PC-3 (cell line): Measurements from ENCODE around the gene ZNF576. TPM values are rescaled to one million over a fixed set of nuclear protein-coding genes. Genes with fewer than 3 reads are reported as not detected.

Source experiments
- ATAC-seq: fragments of 200-7000 bp; cut with Tn5 transposase; 2 replicates; pipeline ENCODE4 v1.9.1; 2020; ENCODE audit warnings: mild to moderate bottlenecking, moderate library complexity
- BruUV-seq: library from RNA; stranded (reverse); fragments of 400-500 nt; replicated peaks from 2 replicates; lab custom pipeline; 2021; lab: Mats Ljungman, UMichigan
- CTCF ChIA-PET: fragments of 300-600 bp; sonication (Branson Sonifier 250); formaldehyde crosslinking; loops from one replicate; lab custom pipeline; 2022; ENCODE audit warnings: antibody characterized with exemption; lab: Charles Lee
- POLR2A ChIA-PET: fragments of 300-600 bp; sonication (Branson Sonifier 250); formaldehyde crosslinking; loops from one replicate; lab custom pipeline; 2022; ENCODE audit warnings: antibody characterized with exemption; ENCODE audit not compliant: unreplicated experiment; lab: Charles Lee
- DNase-seq: peaks from one replicate; pipeline ENCODE4 v3.0.0-alpha.2; 2015
- H2AFZ ChIP-seq: fragments of 300-600 bp; sonication (generic); 2 replicates; pipeline ENCODE4 v1.6.0; 2016; ENCODE audit warnings: antibody characterized with exemption, low read length
- H3F3A ChIP-seq: fragments of 300-600 bp; sonication (generic); one replicate; pipeline ENCODE4 v1.6.0; 2017; ENCODE audit warnings: antibody characterized with exemption, low read length, control low read depth, mild to moderate bottlenecking; ENCODE audit not compliant: unreplicated experiment
- H3K27ac ChIP-seq: fragments of 300-600 bp; sonication (generic); 2 replicates; pipeline ENCODE4 v1.5.1; 2016; ENCODE audit warnings: mild to moderate bottlenecking, low read length
- H3K27me3 ChIP-seq: fragments of 300-600 bp; sonication (generic); 2 replicates; pipeline ENCODE4 v1.6.1; 2016; ENCODE audit warnings: low read length, mixed read lengths
- H3K36me3 ChIP-seq: fragments of 300-600 bp; sonication (generic); 2 replicates; pipeline ENCODE4 v1.6.1; 2016; ENCODE audit warnings: low read depth, mixed run types, low read length, mixed read lengths
- H3K4me1 ChIP-seq: fragments of 300-600 bp; sonication (generic); 2 replicates; pipeline ENCODE4 v1.5.1; 2016; ENCODE audit warnings: low read length; ENCODE audit not compliant: insufficient read depth
- H3K4me2 ChIP-seq: fragments of 300-600 bp; sonication (generic); 2 replicates; pipeline ENCODE4 v1.6.0; 2016; ENCODE audit warnings: low read length
- H3K4me3 ChIP-seq: fragments of 300-600 bp; sonication (generic); 2 replicates; pipeline ENCODE4 v1.5.1; 2016; ENCODE audit warnings: mild to moderate bottlenecking, low read length, mixed read lengths
- H3K79me2 ChIP-seq: fragments of 300-600 bp; sonication (generic); 2 replicates; pipeline ENCODE4 v1.6.1; 2017; ENCODE audit warnings: low read length, mixed read lengths
- H3K9ac ChIP-seq: fragments of 300-600 bp; sonication (generic); 2 replicates; pipeline ENCODE4 v1.6.0; 2016; ENCODE audit warnings: mild to moderate bottlenecking, low read length
- H3K9me2 ChIP-seq: fragments of 300-600 bp; sonication (generic); replicated peaks from 2 replicates; pipeline ENCODE4 v1.6.1; 2016; ENCODE audit warnings: mixed run types, low read length, mixed read lengths
- H3K9me3 ChIP-seq: fragments of 300-600 bp; sonication (generic); 2 replicates; pipeline ENCODE4 v1.6.1; 2016; ENCODE audit warnings: low read length, mixed read lengths
- H4K20me1 ChIP-seq: fragments of 300-600 bp; sonication (generic); 2 replicates; pipeline ENCODE4 v1.6.1; 2016; ENCODE audit warnings: low read length, mixed read lengths
- CTCF ChIP-seq: fragments of 300-600 bp; sonication (generic); conservative IDR thresholded peaks from 2 replicates; pipeline ENCODE4 v1.5.1; 2017; ENCODE audit warnings: antibody characterized with exemption, low read depth, mild to moderate bottlenecking, low read length
- EZH2 ChIP-seq: fragments of 300-600 bp; sonication (generic); IDR thresholded peaks from one replicate; pipeline ENCODE4 v1.6.1; 2017; ENCODE audit warnings: antibody characterized with exemption, mild to moderate bottlenecking, low read length; ENCODE audit not compliant: unreplicated experiment
- EZH2phosphoT487 ChIP-seq: fragments of 300-600 bp; sonication (generic); IDR thresholded peaks from 2 replicates; pipeline ENCODE4 v1.6.1; 2018; ENCODE audit warnings: mild to moderate bottlenecking, antibody characterized with exemption, low read length, borderline replicate concordance
- intact Hi-C: fragments of 100-400 bp; cut with micrococcal nuclease; formaldehyde crosslinking; loops from 2 replicates; pipeline ENCODE4 v1.9.0; 2023
- total RNA-seq: library from RNA; depleted of rRNA; stranded (reverse); fragments of >200 nt; gene quantifications from 2 replicates; pipeline ENCODE4 v1.2.3, GENCODE V29; 2014

ZNF576 gene
- total RNA-seq, 1 experiment from 2014 or later: 14.7 TPM

GRCh38 chr19:43575955-43576878 lies 20.2 kb upstream of the ZNF576 start:
- intact Hi-C loops: loop anchor here (1.0 kb wide), 1 partner anchor 20 kb away; the partner anchor contains the start of genes IRGQ and ZNF576
- Histone ChIP-seq H3K4me1 (peaks cover 9% of the 10 kb centered on the region), H3K27me3 (no peaks in the 10 kb centered on the region), H3K9ac (peak overlapping the region; percentile 49; the same call in 1 of the 2 replicates), H3F3A (no peaks in the 10 kb centered on the region), H3K27ac (no peak overlapping the region), H3K4me3 (no peak overlapping the region), H3K36me3 (no peaks in the 10 kb centered on the region), H3K9me3 (no peaks in the 10 kb centered on the region), H4K20me1 (no peaks in the 10 kb centered on the region), H3K4me2 (peak overlapping the region; percentile 68; the same call in 1 of the 2 replicates), H3K9me2 (no peaks in the 10 kb centered on the region), H2AFZ (peak overlapping the region; percentile 77), H3K79me2 (peaks cover 15% of the 10 kb centered on the region)
- ChIA-PET CTCF (no interaction called here), POLR2A (interaction anchor here (0.6 kb wide), 1 partner anchor 92 kb away, joined by 3 read pairs; no protein-coding TSS in a partner anchor)
- TSS peak; percentile 30 for BruUV-seq
- TF ChIP-seq EZH2phosphoT487: no peak
- TF ChIP-seq EZH2: no peak
- TF ChIP-seq CTCF: no peak
- DNase-seq (no peak), ATAC-seq (no peak)

- BruUV-seq: no TSS peak
- no peak for ATAC-seq
- POLR2A ChIA-PET: no interaction called here
These were observed 17.6 kb upstream of the ZNF576 start for GRCh38 chr19:43578787-43579186.

More at GRCh38 chr19:43578787-43579186, 17.6 kb upstream of the ZNF576 start:
- no peak for DNase-seq
- Histone ChIP-seq H3F3A (no peaks in the 10 kb centered on the region), H3K27ac (no peak overlapping the region), H4K20me1 (no peaks in the 10 kb centered on the region), H2AFZ (no peak overlapping the region), H3K4me2 (no peak overlapping the region), H3K9me3 (no peaks in the 10 kb centered on the region), H3K9ac (no peak overlapping the region), H3K79me2 (peaks cover 11% of the 10 kb centered on the region), H3K27me3 (no peaks in the 10 kb centered on the region), H3K4me3 (no peak overlapping the region), H3K4me1 (peaks cover 9% of the 10 kb centered on the region), H3K36me3 (no peaks in the 10 kb centered on the region), H3K9me2 (no peaks in the 10 kb centered on the region)
- TF ChIP-seq EZH2phosphoT487 (no peak), CTCF (no peak), EZH2 (no peak)
- intact Hi-C loops: no loop called here
- CTCF ChIA-PET: no interaction called here
